Embryonic facial prominence (tissue), 1 donor: Measurements from ENCODE around the gene FERMT2.
"Not testable (repeated sequence)": the region's sequence is repeated elsewhere in the genome, so short reads cannot be mapped to it uniquely, and the experiment has no call there.

Source experiments
- DNase-seq: peaks from one replicate; pipeline ENCODE4 v3.0.0-alpha.2; 2016; ENCODE audit errors: extremely low spot score

Gene FERMT2

DNA sequence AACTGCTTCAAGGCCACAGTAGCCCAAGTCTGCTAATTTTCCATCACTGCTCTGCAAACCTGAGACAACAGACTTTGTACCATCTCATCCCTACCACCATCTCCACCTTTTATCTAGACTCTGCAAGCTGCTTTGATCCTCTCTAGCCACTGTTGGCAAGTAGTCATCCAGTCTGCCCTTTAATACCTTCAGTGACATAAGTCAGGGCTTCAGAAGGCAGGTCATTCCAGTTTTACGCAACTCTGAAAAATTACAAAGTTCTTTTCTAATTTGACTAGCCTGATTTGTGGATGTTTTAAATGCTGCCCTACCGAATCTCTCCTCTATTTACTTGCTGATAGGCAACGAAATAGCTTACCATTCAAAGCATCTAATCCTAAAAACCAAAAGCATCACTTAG is 2.8 kb downstream of the FERMT2 start:
- DNase-seq = no peak

DNA sequence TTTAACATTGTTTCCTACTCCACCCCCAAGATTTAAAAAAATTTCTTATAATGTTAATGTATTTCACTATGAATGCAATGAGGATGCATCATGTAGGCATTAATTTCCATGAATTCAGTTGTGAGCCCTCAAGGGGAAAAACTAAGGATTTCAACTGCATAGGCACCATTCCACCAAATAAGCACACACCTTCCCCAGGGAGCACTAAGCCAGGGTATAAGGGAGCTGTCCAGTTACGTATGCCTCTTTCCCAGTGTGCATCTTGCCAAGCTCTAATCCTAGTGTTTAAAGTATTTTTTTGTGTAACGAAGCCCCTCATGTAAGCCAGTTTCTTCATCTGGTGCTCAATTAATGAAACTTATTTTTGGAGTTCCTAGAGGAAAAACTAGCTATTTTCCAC is 6.6 kb downstream of the FERMT2 start:
- DNase-seq = no peak

GRCh38 chr14:52939427-52939826 is 11.4 kb downstream of the FERMT2 start:
- DNase-seq = no peak

DNA sequence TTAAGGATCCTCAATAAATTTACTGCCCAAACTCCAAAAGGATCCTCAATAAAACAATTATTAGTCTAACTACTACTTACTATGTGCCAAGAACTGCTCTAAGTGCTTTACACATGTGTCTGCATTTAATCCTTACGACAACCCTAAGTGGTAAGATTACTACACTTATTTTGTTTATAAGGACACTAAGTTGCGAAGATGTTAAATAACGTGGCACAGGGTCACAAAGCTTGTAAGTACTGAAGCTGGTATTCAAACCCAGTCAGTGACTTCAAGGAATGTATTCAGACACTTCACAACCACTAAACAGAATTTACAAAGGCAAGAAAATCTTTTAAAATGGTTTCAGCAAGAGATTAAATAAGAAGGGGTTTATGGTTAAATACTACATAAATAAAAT is 13.0 kb downstream of the FERMT2 start:
- DNase-seq = no peak

DNA sequence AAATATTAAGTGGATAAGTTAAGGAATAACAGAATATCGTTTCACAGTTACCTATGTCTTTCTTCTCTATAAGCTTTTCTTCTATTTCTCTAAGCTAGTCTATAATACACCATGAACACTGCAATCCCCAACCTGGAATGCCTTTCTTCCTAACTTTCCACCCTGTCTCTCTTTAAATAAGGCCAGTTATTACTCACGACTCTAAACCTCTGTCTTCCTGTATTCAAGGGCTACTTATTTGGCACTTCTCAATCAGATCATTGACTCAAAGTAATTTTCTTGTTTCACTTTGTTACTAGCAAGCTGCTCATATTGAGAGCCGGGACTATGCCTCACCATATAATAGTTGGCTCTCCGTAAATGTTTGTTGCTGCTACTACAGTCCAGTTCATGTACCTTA is 13.5 kb downstream of the FERMT2 start:
- no peak for DNase-seq

- no peak for DNase-seq
Measured at GRCh38 chr14:52936437-52936836, 14.4 kb downstream of the FERMT2 start.

- no peak for DNase-seq
Measured at GRCh38 chr14:52935833-52936232, 15.0 kb downstream of the FERMT2 start.

- DNase-seq = no peak
Measured at GRCh38 chr14:52934762-52935161, 16.1 kb downstream of the FERMT2 start.

DNA sequence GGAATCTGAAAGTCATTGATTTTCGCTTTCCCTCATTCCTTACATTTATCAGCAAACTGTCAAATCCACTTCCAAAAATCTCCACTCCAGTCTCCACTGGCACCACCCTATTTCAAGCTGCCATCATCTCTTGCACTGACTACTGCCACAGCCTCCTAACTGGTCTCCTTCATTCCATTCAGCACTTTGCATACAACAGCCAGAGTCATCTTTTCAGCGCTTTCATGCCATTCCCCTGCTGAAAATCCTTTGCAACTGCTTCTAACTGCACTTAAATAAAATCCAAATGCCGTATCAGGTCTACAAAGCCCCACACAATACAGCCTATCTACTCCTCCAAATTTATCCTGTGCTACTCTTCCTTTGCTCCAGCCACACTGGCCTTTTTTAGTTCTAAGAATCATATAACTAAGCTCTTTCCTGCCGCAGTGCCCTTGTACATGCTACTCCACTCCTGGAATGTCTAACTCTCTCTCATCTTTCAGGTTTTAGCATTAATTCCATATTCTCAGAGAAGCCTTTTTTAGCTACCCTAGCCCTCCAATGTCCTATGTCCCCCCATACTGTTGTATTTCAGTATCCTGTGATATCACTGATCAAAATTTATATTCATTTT is 21.6 kb downstream of the FERMT2 start:
- DNase-seq = no peak

- DNase-seq = no peak
Measured at GRCh38 chr14:52926953-52927352, 23.9 kb downstream of the FERMT2 start.

- DNase-seq = no peak
Measured at GRCh38 chr14:52923902-52924575, 26.8 kb downstream of the FERMT2 start.

GRCh38 chr14:52922656-52923055 is 28.2 kb downstream of the FERMT2 start:
- DNase-seq = no peak

- no peak for DNase-seq
Measured at GRCh38 chr14:52922059-52922458, 28.8 kb downstream of the FERMT2 start.

DNA sequence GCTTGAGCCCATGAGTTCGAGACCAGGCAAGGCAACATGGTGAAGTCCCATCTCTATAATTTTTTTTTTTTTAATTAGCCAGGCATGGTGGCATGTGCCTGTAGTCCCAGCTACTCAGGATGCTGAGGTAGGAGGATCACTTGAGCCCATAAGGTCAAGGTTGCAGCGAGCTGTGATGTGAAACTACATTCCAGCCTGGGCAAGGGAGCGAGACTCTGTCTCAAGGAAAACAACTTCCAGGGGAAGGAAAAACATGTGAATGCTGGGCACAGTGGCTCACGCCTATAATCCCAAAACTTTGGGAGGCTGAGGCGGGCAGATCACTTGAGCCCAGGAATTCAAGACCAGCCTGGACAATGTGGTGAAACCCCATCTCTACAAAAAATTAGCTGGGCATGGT is 30.4 kb downstream of the FERMT2 start:
- DNase-seq = not testable (repeated sequence)

GRCh38 chr14:52919971-52920370 is 30.9 kb downstream of the FERMT2 start:
- no peak for DNase-seq

DNA sequence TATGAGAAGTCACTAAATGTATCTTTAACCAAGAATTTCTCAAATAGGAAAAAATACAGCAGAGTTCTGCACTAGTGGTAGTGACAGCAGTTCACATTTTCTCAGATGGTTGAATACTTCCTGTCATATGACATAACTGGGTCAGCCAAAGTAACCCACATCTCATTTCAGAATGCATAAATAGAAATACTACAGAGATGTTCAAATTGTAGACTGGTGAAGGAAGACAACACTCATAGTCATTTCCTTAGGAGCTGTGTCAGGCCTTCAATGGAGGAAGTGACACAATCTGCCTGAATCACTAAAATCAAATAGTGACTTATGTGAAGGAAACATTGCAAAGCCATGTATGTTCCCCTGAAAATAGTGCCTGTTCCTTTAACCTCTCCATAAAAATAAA is 32.4 kb downstream of the FERMT2 start:
- no peak for DNase-seq

DNA sequence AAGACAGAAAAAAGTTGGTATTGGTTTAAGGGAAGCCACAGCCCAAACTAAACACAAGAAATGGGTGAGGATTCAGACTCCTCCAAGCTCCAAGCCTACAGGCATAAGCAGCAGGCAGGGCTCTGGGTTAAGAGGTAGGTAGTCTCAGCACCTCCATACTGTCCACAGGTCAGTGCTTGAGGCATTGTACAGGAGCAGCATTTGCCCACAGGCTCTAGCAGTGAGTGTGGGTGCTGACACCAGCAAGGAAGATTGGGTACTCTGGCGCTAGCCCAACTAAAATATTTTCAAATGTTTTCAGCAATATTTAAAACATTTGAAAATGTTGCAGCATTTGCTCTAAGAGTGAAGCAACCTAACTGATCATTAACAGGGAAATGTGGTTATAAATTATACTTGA is 33.1 kb downstream of the FERMT2 start:
- no peak for DNase-seq

DNA sequence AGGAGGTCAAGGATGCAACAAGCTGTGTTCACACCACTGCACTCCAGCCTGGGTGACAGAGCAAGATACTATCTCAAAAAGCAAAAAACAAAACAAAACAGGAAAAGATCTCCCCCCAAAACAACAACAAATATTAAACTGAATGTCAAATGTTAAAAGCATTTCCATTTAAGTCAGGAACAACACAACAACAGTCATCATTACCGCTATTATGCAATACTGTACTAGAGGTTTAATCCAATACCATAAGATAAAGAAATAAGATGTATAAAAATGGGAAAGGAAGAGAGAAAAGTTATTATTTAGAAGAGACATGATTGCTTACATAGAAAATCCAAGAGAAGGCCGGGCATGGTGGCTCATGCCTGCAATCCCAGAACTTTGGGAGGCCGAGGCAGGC is 36.6 kb downstream of the FERMT2 start:
- DNase-seq = no peak

GRCh38 chr14:52913271-52913670 is 37.6 kb downstream of the FERMT2 start:
- DNase-seq = no peak

GRCh38 chr14:52911904-52912303 is 38.9 kb downstream of the FERMT2 start:
- no peak for DNase-seq

- no peak for DNase-seq
Measured at GRCh38 chr14:52910572-52910971, 40.3 kb downstream of the FERMT2 start.

DNA sequence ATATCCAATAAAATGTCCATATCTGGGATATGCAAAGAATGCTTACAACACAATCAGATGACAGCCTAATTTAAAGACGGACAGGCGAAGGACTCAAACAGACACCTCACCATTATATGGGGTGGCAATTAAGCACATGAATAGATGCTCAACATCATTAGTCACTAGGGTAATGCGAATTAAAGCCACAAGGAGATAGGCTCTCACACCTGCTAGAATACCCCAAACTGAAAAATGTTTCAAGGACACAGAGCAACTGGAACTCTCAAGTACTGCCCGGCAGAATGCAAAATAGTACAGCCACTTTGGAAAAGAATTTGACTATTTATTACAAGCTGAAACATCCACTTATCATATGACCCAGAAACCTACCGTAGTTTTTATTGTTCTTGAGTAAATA is 42.9 kb downstream of the FERMT2 start:
- no peak for DNase-seq

- DNase-seq = no peak
Measured at GRCh38 chr14:52906141-52906601, 44.7 kb downstream of the FERMT2 start.
